Natural killer cell (primary cell): ENCODE results near the gene SSR3. TPM values are rescaled to one million over a fixed set of nuclear protein-coding genes. Genes with fewer than 3 reads are reported as not detected.
A peak's percentile ranks its signal among the peaks of the same experiment; 100 is the strongest.

Source experiments
- ATAC-seq, 3 donors: fragments of 150-1000 bp in 2 of 3; fragments of 200-7000 bp in 1 of 3; cut with Tn5 transposase; 1 replicate in 1 of 3; 2 replicates in 2 of 3; pipeline ENCODE4 v1.10.0; 2021; ENCODE audit warnings: mild to moderate bottlenecking in 2 of 3, moderate library complexity in 2 of 3
- DNase-seq, 2 donors: peaks; one replicate each; pipeline versions ENCODE4 v3.0.0 to v3.0.0-alpha.2; 2013 to 2021; ENCODE audit warnings: mixed read lengths in 1 of 2
- H3K27ac ChIP-seq: one replicate; pipeline ENCODE4 v1.5.1; 2013; ENCODE audit warnings: mild to moderate bottlenecking, low read length
- H3K27me3 ChIP-seq: one replicate; pipeline ENCODE4 v1.6.1; 2013; ENCODE audit warnings: low read length; ENCODE audit not compliant: control insufficient read depth, insufficient read depth
- H3K36me3 ChIP-seq: one replicate; pipeline ENCODE4 v1.6.1; 2013; ENCODE audit warnings: low read length; ENCODE audit not compliant: control insufficient read depth, insufficient read depth
- H3K4me1 ChIP-seq: one replicate; pipeline ENCODE4 v1.6.1; 2013; ENCODE audit warnings: low read length; ENCODE audit not compliant: control insufficient read depth, insufficient read depth
- H3K4me3 ChIP-seq: one replicate; pipeline ENCODE4 v1.5.1; 2013; ENCODE audit warnings: low read length
- H3K9me3 ChIP-seq: one replicate; pipeline ENCODE4 v1.6.1; 2013; ENCODE audit warnings: low read length; ENCODE audit not compliant: control insufficient read depth, insufficient read depth
- H3K27ac Mint-ChIP-seq, 2 donors: one replicate each; pipeline ENCODE4 v1.8.0; 2022; ENCODE audit warnings: mild to moderate bottlenecking in 2 of 2, mixed read lengths in 2 of 2, moderate library complexity in 1 of 2
- H3K27me3 Mint-ChIP-seq, 2 donors: one replicate each; pipeline ENCODE4 v1.8.0; 2022; ENCODE audit warnings: low read depth in 2 of 2, mixed read lengths in 2 of 2
- H3K36me3 Mint-ChIP-seq: one replicate; pipeline ENCODE4 v1.8.0; 2022; ENCODE audit warnings: mixed read lengths
- H3K4me1 Mint-ChIP-seq, 2 donors: one replicate each; pipeline ENCODE4 v1.8.0; 2022; ENCODE audit warnings: mixed read lengths in 2 of 2
- H3K4me3 Mint-ChIP-seq: one replicate; pipeline ENCODE4 v1.8.0; 2022; ENCODE audit warnings: mild to moderate bottlenecking, moderate library complexity, mixed read lengths
- H3K9me3 Mint-ChIP-seq, 2 donors: one replicate each; pipeline ENCODE4 v1.8.0; 2022; ENCODE audit warnings: mixed read lengths in 2 of 2
- CTCF ChIP-seq: fragments of 200-600 bp; IDR thresholded peaks from one replicate; pipeline ENCODE4 v1.8.0; 2022; ENCODE audit warnings: antibody characterized with exemption
- WGBS: methylation state at CpG from one replicate; pipeline ENCODE4 v1.1.7; 2013; ENCODE audit warnings: missing lambda C conversion rate; ENCODE audit not compliant: insufficient coverage; 5-methylcytosine and 5-hydroxymethylcytosine counted together
- intact Hi-C: fragments of 100-400 bp; cut with micrococcal nuclease; formaldehyde crosslinking; loops from one replicate; pipeline ENCODE4 v1.14.2; 2022
- total RNA-seq, 4 donors: library from RNA; stranded (reverse); fragments of 120-200 nt in 1 of 4; gene quantifications; one replicate each; pipeline versions ENCODE4 v1.2.3 to v1.2.4, GENCODE V29; 2013 to 2022

The SSR3 gene
- total RNA-seq, 3 donors from 2014 or later (not counting 1 experiment from before 2014, with no cell fraction given): 60.7 to 75.1 (median 63.0) TPM

- DNase-seq: peak in 1 of 2 donors; percentile 22
- H3K4me1 Mint-ChIP-seq: peaks cover 43 to 51% of the 10 kb centered on the region in 2 donors
- peak overlapping the region; percentile 90 to 93 for H3K27ac Mint-ChIP-seq
- H3K9me3 Mint-ChIP-seq: no peaks in the 10 kb centered on the region
- TF ChIP-seq CTCF: no peak
- H3K36me3 ChIP-seq: peaks cover 28% of the 10 kb centered on the region
- ATAC-seq: no peak
- H3K27me3 ChIP-seq: no peaks in the 10 kb centered on the region
- H3K36me3 Mint-ChIP-seq: peaks cover 15% of the 10 kb centered on the region
- H3K27me3 Mint-ChIP-seq: no peaks in the 10 kb centered on the region
- intact Hi-C loops: loop anchor here (10.0 kb wide), 3 partner anchors 271 to 699 kb away; partner anchors contain the start of genes LEKR1 and SLC33A1
- peak overlapping the region; percentile 78 for H3K4me3 ChIP-seq
- H3K27ac ChIP-seq: no peak overlapping the region
- peaks cover 8% of the 10 kb centered on the region for H3K4me1 ChIP-seq
- peak overlapping the region; percentile 93 for H3K4me3 Mint-ChIP-seq
- WGBS: 38% methylated on average over 10 of the region's 11 CpGs
- no peaks in the 10 kb centered on the region for H3K9me3 ChIP-seq
Observed at GRCh38 chr3:156553705-156554356, 1.1 kb downstream of the SSR3 start.

GRCh38 chr3:156552973-156553372, 1.9 kb downstream of the SSR3 start:
- TF ChIP-seq CTCF: no peak
- no peak overlapping the region for H3K27ac Mint-ChIP-seq

GRCh38 chr3:156551746-156552145, 3.2 kb downstream of the SSR3 start:
- Histone ChIP-seq H3K36me3 (peaks cover 49% of the 10 kb centered on the region), H3K9me3 (no peaks in the 10 kb centered on the region), H3K27ac (no peak overlapping the region), H3K4me1 (peaks cover 8% of the 10 kb centered on the region), H3K27me3 (no peaks in the 10 kb centered on the region), H3K4me3 (no peak overlapping the region)
- ATAC-seq: no peak
- 99% methylated on average over 4 of the region's 4 CpGs for WGBS
- Mint-ChIP-seq H3K27ac (peak overlapping the region in 1 of 2 donors; percentile 37), H3K36me3 (peaks cover 32% of the 10 kb centered on the region), H3K27me3 (no peaks in the 10 kb centered on the region), H3K4me1 (peaks cover 54 to 62% of the 10 kb centered on the region in 2 donors), H3K4me3 (peak overlapping the region; percentile 2), H3K9me3 (no peaks in the 10 kb centered on the region)
- no peak for TF ChIP-seq CTCF
- intact Hi-C loops: loop anchor here (10.0 kb wide), 3 partner anchors 273 to 697 kb away; partner anchors contain the start of genes LEKR1 and SLC33A1
- no peak for DNase-seq

More at GRCh38 chr3:156552973-156553372, 1.9 kb downstream of the SSR3 start:
- H3K9me3 Mint-ChIP-seq: no peaks in the 10 kb centered on the region
- H3K27me3 Mint-ChIP-seq: no peaks in the 10 kb centered on the region
- intact Hi-C loops: loop anchor here (10.0 kb wide), 3 partner anchors 272 to 698 kb away; partner anchors contain the start of genes LEKR1 and SLC33A1
- peaks cover 46 to 56% of the 10 kb centered on the region in 2 donors for H3K4me1 Mint-ChIP-seq
- peaks cover 37% of the 10 kb centered on the region for H3K36me3 ChIP-seq
- H3K4me3 ChIP-seq: no peak overlapping the region
- DNase-seq: no peak
- H3K4me3 Mint-ChIP-seq: peak overlapping the region; percentile 61
- ATAC-seq: no peak
- no CpG with 5 or more reads among the region's 2 CpGs for WGBS
- H3K9me3 ChIP-seq: no peaks in the 10 kb centered on the region
- H3K4me1 ChIP-seq: peaks cover 8% of the 10 kb centered on the region
- no peaks in the 10 kb centered on the region for H3K27me3 ChIP-seq
- no peak overlapping the region for H3K27ac ChIP-seq
- H3K36me3 Mint-ChIP-seq: peaks cover 24% of the 10 kb centered on the region
